Body of pancreas (tissue), 4 donors: Measurements from ENCODE around the gene PHLDA1. TPM values are rescaled to one million over a fixed set of nuclear protein-coding genes. Genes with fewer than 3 reads are reported as not detected.

Source experiments
- ATAC-seq: fragments of 150-250 bp; one replicate; pipeline ENCODE4 v1.9.1; 2016
- DNase-seq, 4 donors: peaks; one replicate each; pipeline ENCODE4 v3.0.0-alpha.2; 2019
- H3K27ac ChIP-seq, 4 donors: fragments of 200-600 bp; sonication (generic); 1 replicate in 3 of 4; 2 replicates in 1 of 4; pipeline versions ENCODE4 v1.5.1 to v1.6.1; 2016 to 2019; ENCODE audit warnings: mild to moderate bottlenecking in 1 of 4, mixed read lengths in 1 of 4, moderate library complexity in 1 of 4
- H3K27me3 ChIP-seq, 2 donors: fragments of 200-600 bp; sonication (generic); one replicate each; pipeline ENCODE4 v1.6.0; 2016; ENCODE audit warnings: mild to moderate bottlenecking in 1 of 2
- H3K36me3 ChIP-seq, 2 donors: fragments of 200-600 bp; sonication (generic); replicated peaks in 1 of 2; 2 replicates each; pipeline ENCODE4 v1.5.1; 2016; ENCODE audit warnings: low read depth in 2 of 2; ENCODE audit not compliant: insufficient read depth in 1 of 2
- H3K4me1 ChIP-seq: fragments of 200-600 bp; sonication (generic); one replicate; pipeline ENCODE4 v1.6.0; 2016
- H3K4me3 ChIP-seq, 2 donors: fragments of 200-600 bp; sonication (generic); 1 replicate in 1 of 2; 2 replicates in 1 of 2; pipeline ENCODE4 v1.5.1; 2016 to 2019
- H3K9me3 ChIP-seq, 3 donors: fragments of 200-600 bp; sonication (generic); 1 replicate in 2 of 3; 2 replicates in 1 of 3; pipeline ENCODE4 v1.5.1; 2016
- CTCF ChIP-seq, 7 experiments: fragments of 450-650 bp in 4 of 7; fragments of 200-600 bp in 3 of 7; sonication (generic) in 3 of 7; IDR thresholded peaks; one replicate each; pipeline ENCODE4 v1.5.1; 2016 to 2019; ENCODE audit warnings: antibody characterized with exemption in 7 of 7
- POLR2A ChIP-seq, 3 donors: fragments of 450-650 bp; IDR thresholded peaks; one replicate each; pipeline ENCODE4 v1.6.1; 2016; ENCODE audit warnings: antibody characterized with exemption in 3 of 3, mild to moderate bottlenecking in 2 of 3
- WGBS, 2 donors: methylation state at CpG; one replicate each; pipeline ENCODE4 v1.1.5; 2017; 5-methylcytosine and 5-hydroxymethylcytosine counted together
- intact Hi-C: fragments of 100-400 bp; cut with DNase I; formaldehyde crosslinking; loops from one replicate; pipeline ENCODE4 v1.15.1; 2023
- total RNA-seq, 2 donors: library from RNA; depleted of rRNA; stranded (reverse); fragments of >200 nt; gene quantifications; one replicate each; pipeline ENCODE4 v1.1.0, GENCODE V29; 2016

The PHLDA1 gene
- total RNA-seq, 2 donors from 2014 or later = 11.9 to 22.4 TPM

- Histone ChIP-seq H3K4me1 (peaks cover 5% of the 10 kb centered on the region), H3K4me3 (no peak overlapping the region), H3K27ac (no peak overlapping the region), H3K27me3 (no peaks in the 10 kb centered on the region), H3K36me3 (no peaks in the 10 kb centered on the region), H3K9me3 (no peaks in the 10 kb centered on the region)
- no peak for ATAC-seq
- WGBS, 2 donors = 86 to 89% methylated on average over 3 of the region's 3 CpGs
- TF ChIP-seq CTCF (IDR thresholded peaks at IDR 0.05) (no peak), POLR2A (IDR thresholded peaks at IDR 0.05) (no peak)
- intact Hi-C loops = no loop called here
- DNase-seq = no peak
These were observed 23.1 kb downstream of the PHLDA1 start for GRCh38 chr12:76008428-76008827.

- Histone ChIP-seq H3K36me3 (no peaks in the 10 kb centered on the region), H3K9me3 (no peaks in the 10 kb centered on the region), H3K4me3 (no peak overlapping the region), H3K27me3 (no peaks in the 10 kb centered on the region), H3K27ac (no peak overlapping the region), H3K4me1 (peaks cover 5% of the 10 kb centered on the region)
- no peak for ATAC-seq
- intact Hi-C loops = no loop called here
- DNase-seq = no peak
- 90% methylated on average over 8 of the region's 8 CpGs for WGBS, 2 donors
- TF ChIP-seq POLR2A (IDR thresholded peaks at IDR 0.05) (no peak), CTCF (IDR thresholded peaks at IDR 0.05) (no peak)
These were observed 23.9 kb downstream of the PHLDA1 start for GRCh38 chr12:76007640-76008039.

- H3K27me3 ChIP-seq = no peaks in the 10 kb centered on the region
- TF ChIP-seq POLR2A (IDR thresholded peaks at IDR 0.05) = no peak
- TF ChIP-seq CTCF (IDR thresholded peaks at IDR 0.05) = no peak
- WGBS, 2 donors = 78 to 93% methylated on average over 9 of the region's 9 CpGs
These were observed 25.3 kb downstream of the PHLDA1 start for GRCh38 chr12:76006028-76006925.

GRCh38 chr12:76003355-76003638 lies 28.3 kb downstream of the PHLDA1 start:
- ATAC-seq (no peak), DNase-seq (no peak)
- Histone ChIP-seq H3K9me3 (no peaks in the 10 kb centered on the region), H3K27me3 (no peaks in the 10 kb centered on the region), H3K27ac (no peak overlapping the region), H3K4me3 (no peak overlapping the region), H3K4me1 (no peaks in the 10 kb centered on the region), H3K36me3 (no peaks in the 10 kb centered on the region)
- WGBS, 2 donors = 39 to 82% methylated on average over 2 of the region's 2 CpGs
- intact Hi-C loops = no loop called here
- TF ChIP-seq CTCF (IDR thresholded peaks at IDR 0.05) (no peak), POLR2A (IDR thresholded peaks at IDR 0.05) (no peak)

More at GRCh38 chr12:76006028-76006925, 25.3 kb downstream of the PHLDA1 start:
- Histone ChIP-seq H3K4me1 (peaks cover 5% of the 10 kb centered on the region), H3K36me3 (no peaks in the 10 kb centered on the region), H3K9me3 (no peaks in the 10 kb centered on the region), H3K4me3 (no peak overlapping the region), H3K27ac (no peak overlapping the region)
- ATAC-seq (no peak), DNase-seq (no peak)
- intact Hi-C loops = no loop called here
